ENCODE data around the gene BMX.

The BMX gene

GRCh38 chrX:15509845-15510244, 9.2 kb downstream of the BMX start:
- no peak for DNase-seq

- no peak for DNase-seq
Observed at GRCh38 chrX:15511563-15511962, 11.0 kb downstream of the BMX start.

- no peak for DNase-seq
Observed at GRCh38 chrX:15512401-15512965, 11.9 kb downstream of the BMX start.

- DNase-seq: no peak
Observed at GRCh38 chrX:15514279-15514678, 13.7 kb downstream of the BMX start.

- no peak for DNase-seq
Observed at GRCh38 chrX:15515931-15516330, 15.3 kb downstream of the BMX start.

- no peak for DNase-seq
Observed at GRCh38 chrX:15522464-15522863, 21.9 kb downstream of the BMX start.

- DNase-seq: no peak
Observed at GRCh38 chrX:15523088-15523487, 22.5 kb downstream of the BMX start.

GRCh38 chrX:15524417-15524816, 23.8 kb downstream of the BMX start:
- DNase-seq: no peak

GRCh38 chrX:15525664-15526416, 25.2 kb downstream of the BMX start:
- DNase-seq: no peak

- DNase-seq: no peak
Observed at GRCh38 chrX:15529165-15529564, 28.6 kb downstream of the BMX start.

- no peak for DNase-seq
Observed at GRCh38 chrX:15530318-15530717, 29.7 kb downstream of the BMX start.

- no peak for DNase-seq
Observed at GRCh38 chrX:15546745-15547144, 46.1 kb downstream of the BMX start.

- no peak for DNase-seq
Observed at GRCh38 chrX:15547356-15547755, 46.7 kb downstream of the BMX start.

- no peak for DNase-seq
Observed at GRCh38 chrX:15549189-15550012, 48.8 kb downstream of the BMX start.

GRCh38 chrX:15559227-15559626, 58.6 kb downstream of the BMX start:
- no peak for DNase-seq

- DNase-seq: no peak
Observed at GRCh38 chrX:15560924-15561323, 60.3 kb downstream of the BMX start.

- DNase-seq: no peak
Observed at GRCh38 chrX:15563056-15563455, 62.4 kb downstream of the BMX start.

- DNase-seq: peak; percentile 12
Observed at GRCh38 chrX:15564981-15565579, 64.5 kb downstream of the BMX start.

GRCh38 chrX:15566244-15566643, 65.6 kb downstream of the BMX start:
- no peak for DNase-seq

GRCh38 chrX:15567267-15567666, 66.7 kb downstream of the BMX start:
- no peak for DNase-seq

- DNase-seq: no peak
Observed at GRCh38 chrX:15567886-15568616, 67.4 kb downstream of the BMX start.

- DNase-seq: no peak
Observed at GRCh38 chrX:15570145-15570544, 69.5 kb downstream of the BMX start.

- DNase-seq: no peak
Observed at GRCh38 chrX:15574017-15574416, 73.4 kb downstream of the BMX start.

Measured in activated naive CD4-positive, alpha-beta T cell treated with anti-CD3 and anti-CD28 coated beads, Interleukin-2, amount 50 U/mL, for 16 hours (primary cell).